ENCODE results near the gene PTGS1.

Gene PTGS1

DNA sequence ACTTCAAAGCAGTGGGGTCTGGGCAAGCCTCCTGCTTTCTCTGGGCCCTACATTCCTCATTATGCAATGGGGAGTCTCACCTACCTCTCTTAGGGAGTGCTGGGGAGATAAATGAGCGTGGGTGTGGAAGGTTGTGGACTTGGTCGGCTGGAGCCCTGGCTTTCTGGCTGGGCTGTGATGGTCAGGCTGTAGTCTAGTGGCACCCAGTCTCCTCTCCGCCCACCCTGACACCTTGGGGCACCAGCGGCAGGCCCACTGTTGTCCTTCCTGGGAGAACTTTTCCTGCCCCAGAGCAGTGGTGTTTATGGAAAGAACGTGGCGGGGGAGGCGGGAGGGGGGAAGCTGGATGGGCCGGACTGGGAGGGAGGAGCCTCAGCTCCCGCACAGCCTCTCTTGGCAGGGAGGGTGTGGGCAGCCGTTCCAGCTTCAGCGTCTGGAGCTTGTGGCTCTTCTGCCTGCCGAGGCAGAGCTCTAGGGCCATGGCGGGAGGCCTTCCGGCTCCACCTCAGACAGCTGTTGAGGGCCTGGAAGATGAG, 4.1 kb downstream of the PTGS1 start:
- DNase-seq (ENCODE audit: low spot score), result peak; percentile 95

DNA sequence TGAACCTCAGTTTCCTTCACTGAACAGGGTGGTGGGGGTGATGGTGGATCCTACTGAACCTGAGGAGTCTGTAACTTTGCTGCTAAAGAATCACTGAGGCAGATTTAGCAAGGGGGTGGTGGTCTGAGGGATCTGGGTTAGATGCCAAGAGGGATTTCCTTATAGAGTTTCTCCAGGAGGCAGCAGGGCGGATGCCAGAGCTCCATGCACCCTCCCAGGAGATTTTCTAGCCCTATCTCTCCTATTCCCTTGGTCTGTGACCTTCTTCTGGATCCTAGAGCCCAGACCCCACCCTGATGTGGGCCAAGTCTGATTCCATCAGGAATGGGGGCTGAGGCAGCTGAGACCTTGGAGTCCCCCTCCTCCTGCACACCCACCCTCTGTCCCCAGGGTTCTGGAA, 6.0 kb downstream of the PTGS1 start:
- DNase-seq (ENCODE audit: low spot score), result no peak

DNA sequence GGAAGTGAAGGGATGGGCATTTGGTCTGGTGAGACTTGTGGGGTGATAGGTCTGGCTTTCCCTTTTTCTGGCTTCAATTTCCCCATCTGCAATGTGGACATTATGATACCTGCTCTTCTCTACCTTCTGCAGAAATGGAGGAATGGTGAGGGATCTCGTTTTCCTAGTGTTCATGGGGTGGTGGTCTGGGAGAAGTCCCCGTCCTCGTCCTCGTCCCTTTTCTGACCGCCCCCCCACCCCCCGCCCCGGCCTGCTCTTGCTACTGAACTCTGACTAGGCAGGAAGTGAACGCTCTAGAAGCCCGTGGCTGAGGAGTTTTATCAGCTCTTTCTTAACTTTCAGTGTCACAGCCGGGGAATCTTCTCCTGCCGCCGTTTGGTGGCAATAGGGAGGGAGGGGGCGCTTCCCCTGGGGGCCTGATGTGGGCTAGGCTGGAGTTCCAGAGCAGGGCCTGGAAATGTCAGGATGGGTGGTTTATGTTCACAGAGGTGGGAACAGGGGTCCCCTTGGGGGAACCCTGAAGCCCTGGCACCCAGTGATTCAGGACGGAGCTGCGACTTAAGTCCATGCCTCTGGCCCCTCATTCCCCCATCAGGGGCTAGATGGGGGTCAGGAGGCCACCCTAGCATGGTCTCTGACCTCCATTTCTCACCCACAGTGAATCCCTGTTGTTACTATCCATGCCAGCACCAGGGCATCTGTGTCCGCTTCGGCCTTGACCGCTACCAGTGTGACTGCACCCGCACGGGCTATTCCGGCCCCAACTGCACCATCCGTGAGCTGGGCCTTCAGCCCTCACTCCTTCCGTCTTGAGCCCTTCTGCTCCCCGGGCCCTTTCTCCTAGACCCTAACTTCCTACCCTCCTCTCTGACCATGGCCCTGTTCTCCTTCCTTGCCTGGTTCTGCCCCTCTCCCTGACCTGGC, 6.7 kb downstream of the PTGS1 start:
- no peak for DNase-seq (ENCODE audit: low spot score)

DNA sequence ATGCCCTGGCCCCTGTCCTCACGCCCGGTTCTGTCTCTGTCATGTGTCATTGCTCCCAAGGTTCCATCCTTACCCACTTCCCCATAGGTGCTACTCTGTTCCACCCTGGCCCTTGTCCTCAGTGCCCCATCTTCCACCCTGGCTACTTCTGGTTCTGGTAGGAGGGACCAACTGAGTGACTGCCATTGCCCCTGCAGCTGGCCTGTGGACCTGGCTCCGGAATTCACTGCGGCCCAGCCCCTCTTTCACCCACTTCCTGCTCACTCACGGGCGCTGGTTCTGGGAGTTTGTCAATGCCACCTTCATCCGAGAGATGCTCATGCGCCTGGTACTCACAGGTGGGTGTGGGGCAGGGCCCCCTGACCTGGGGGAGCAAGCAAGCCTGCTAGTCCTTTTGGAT, 7.4 kb downstream of the PTGS1 start:
- no peak for DNase-seq (ENCODE audit: low spot score)

DNA sequence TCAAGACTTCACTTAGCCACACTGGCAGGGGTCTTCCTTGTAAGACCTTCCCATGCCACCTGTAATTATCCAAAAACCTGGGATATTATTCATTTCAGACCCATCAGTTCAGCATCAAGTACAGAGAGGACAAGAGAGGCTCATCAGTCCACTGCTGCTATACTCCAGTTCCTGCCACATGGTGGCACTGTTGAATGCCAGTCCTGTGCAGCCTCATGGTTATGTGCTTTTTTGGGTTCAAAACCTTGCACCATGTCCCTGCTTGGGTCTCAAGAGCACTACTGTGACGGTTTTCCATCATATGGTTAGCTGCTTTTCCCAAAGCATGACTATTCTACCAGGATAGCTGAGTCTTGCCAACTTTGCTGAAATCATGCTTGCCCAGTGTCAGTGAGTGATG, 8.5 kb downstream of the PTGS1 start:
- no peak for DNase-seq (ENCODE audit: low spot score)

DNA sequence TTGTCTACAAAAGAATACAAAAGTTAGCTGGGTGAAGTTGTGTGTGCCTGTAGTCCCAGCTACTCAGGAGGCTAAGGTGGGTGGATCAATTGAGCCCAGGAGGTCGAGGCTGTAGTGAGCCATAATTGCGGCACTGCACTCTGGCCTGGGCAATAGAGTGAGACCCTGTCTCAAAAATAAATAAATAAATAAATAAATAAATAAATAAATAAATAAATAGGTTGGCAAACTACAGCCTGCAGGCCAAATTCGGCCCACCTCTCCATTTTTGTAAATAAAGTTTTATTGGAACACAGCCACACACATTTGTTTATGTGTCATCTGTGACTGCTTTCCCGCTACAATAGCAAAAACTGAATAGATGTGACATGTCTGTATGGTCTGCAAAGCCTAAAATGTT, 9.5 kb downstream of the PTGS1 start:
- no peak for DNase-seq (ENCODE audit: low spot score)

DNA sequence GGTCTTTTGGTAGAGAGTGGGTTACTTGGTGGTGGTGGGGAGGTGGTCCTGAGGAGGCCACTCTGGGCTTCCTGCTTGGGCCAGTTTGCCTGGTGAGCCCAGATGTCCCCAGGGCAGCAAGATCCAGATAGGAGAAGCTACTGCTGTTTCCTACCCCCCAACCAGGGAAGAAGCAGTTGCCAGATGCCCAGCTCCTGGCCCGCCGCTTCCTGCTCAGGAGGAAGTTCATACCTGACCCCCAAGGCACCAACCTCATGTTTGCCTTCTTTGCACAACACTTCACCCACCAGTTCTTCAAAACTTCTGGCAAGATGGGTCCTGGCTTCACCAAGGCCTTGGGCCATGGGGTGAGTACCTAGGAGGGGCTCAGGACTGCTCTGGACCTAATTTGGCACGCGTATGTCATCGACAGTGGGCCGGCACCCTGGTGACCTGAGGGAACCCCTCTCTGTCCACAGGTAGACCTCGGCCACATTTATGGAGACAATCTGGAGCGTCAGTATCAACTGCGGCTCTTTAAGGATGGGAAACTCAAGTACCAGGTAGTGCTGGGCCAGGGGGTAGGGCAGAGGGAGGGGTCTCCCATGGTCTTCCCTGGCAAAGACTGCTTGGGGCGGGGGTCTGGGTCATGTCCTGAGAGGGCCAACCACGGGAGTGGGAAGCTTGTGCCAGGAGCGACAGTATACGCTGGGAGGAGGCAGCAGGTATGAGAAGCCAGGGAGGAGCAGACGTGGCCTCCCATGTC, 10.6 kb downstream of the PTGS1 start:
- DNase-seq (ENCODE audit: low spot score), result no peak

DNA sequence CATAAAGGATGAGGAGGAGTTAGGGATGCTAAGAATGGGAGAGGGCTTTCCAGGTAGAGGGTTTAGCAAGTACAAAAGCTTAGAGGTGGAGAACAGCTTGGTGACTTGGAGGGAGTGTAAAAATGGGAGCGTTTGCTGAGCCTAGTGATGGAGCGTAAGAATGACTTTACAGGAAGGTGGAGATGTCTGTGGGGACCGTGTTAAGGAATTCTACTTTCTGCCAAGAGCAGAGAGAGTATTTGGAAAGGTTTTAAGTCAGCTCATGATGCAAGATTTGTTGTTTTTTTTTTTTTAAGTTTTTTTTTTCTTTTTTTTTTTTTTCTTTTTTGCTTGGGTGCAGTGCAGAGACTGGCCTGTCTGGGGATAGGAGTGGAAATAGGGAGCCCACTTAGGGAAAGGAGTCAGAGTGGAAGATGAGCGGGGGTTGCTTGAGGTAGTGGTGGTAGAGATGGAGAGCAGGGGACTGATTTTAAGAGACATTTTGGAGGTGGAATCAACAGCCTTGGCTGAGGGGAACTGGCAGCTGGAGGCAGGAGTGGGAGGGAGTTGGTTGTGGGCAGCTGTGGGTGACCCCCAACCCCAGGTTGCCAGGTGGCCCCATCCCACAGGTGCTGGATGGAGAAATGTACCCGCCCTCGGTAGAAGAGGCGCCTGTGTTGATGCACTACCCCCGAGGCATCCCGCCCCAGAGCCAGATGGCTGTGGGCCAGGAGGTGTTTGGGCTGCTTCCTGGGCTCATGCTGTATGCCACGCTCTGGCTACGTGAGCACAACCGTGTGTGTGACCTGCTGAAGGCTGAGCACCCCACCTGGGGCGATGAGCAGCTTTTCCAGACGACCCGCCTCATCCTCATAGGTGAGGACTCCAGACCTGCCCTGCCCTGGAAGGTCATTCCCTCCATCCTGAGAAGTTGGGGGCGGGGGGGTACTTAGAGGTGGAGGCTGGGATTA, 12.4 kb downstream of the PTGS1 start:
- DNase-seq (ENCODE audit: low spot score), result peak; percentile 71

DNA sequence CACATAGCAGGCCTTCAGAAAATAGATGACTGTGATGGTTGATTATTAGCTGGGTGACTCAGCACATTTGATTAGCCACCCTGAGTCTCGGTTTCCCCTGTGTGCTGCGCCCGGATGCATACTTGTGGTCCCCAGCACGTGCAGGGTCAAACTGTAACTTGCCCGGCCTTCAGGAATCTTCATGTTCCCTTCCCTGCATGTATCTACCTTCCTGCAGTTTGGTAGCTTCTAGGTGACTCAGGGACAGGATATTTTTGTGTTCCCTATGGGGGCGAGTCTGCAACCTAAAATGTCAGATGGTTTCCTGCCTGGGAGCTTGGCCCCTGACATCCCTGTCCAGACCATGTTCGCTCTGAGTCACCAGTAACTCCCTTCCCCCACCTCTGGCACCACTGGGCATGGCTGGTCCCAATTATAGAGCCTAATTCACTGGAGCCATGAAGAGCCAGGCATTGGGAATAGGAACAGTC, 13.2 kb downstream of the PTGS1 start:
- peak; percentile 80 for DNase-seq (ENCODE audit: low spot score)

DNA sequence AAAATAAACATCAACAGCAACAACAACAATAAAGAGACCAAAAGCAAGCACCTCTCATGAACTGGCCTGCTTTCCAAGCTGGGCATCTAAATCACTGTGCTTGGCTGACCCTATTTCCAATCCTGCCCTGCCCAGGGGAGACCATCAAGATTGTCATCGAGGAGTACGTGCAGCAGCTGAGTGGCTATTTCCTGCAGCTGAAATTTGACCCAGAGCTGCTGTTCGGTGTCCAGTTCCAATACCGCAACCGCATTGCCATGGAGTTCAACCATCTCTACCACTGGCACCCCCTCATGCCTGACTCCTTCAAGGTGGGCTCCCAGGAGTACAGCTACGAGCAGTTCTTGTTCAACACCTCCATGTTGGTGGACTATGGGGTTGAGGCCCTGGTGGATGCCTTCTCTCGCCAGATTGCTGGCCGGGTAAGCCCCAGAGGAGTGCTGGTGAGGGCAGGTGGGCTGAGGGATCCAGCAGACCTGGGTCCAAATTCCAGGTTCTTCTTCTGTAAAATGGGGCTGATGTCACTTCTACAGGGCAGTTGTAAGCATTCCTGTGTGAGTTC, 15.6 kb downstream of the PTGS1 start:
- no peak for DNase-seq (ENCODE audit: low spot score)

DNA sequence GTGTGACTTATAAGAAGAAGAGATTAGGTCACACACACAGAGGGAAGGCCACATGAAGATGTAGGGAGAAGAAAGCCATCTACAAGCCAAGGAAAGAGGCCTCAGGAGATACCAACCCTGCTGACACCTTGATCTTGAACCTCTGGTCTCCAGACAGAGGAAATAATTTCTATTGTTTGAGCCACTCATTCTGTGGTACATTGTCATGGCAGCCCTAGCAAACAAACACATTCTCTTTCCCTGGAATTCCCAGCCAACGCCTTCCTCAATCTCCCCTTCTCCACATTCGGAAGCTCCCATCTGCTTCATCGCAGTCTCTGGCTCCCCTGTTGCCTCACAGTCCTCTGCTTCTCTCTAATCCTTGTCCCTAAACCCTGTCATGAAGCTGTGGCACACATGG, 16.7 kb downstream of the PTGS1 start:
- no peak for DNase-seq (ENCODE audit: low spot score)

DNA sequence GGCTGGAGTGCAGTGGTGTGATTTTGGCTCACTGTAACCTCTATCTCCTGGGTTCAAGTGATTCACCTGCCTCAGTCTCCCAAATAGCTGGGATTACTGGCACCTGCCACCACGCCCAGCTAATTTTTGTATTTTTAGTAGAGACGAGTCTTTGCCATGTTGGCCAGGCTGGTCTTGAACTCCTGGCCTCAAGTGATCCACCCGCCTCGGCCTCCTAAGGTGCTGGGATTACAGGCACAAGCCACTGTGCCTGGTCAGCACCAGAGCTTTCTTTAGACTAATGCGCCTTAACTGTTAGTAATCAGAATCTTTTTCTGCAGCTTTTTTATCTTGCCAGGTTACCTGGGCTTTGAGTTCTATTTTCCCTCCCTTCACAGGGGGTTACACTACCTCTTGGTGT, 18.4 kb downstream of the PTGS1 start:
- DNase-seq (ENCODE audit: low spot score), result no peak

DNA sequence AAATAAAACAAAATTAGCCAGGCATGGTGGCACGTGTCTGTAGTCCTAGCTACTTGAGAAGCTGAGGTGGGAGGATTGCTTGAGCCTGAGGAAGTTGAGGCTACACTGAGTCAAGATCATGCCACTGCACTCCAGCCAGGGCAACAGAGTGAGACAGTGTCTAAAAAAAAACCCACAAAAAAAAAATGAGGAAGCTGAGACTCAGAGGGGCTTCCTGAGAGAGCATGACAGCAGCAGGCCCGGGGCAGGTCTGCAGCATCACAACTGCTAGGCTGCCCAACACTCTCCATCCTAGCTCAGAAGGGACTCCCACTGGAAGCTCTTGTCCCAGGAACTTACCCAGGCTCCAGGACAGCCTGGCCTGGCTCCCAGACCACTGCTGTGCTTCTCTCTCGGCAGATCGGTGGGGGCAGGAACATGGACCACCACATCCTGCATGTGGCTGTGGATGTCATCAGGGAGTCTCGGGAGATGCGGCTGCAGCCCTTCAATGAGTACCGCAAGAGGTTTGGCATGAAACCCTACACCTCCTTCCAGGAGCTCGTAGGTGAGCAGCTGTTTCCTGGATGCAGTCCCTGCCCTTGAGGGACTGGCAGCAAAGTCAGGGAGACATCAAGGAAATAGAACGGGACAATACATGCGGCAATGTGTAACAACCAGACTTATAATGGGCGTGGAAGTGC, 19.1 kb downstream of the PTGS1 start:
- no peak for DNase-seq (ENCODE audit: low spot score)

DNA sequence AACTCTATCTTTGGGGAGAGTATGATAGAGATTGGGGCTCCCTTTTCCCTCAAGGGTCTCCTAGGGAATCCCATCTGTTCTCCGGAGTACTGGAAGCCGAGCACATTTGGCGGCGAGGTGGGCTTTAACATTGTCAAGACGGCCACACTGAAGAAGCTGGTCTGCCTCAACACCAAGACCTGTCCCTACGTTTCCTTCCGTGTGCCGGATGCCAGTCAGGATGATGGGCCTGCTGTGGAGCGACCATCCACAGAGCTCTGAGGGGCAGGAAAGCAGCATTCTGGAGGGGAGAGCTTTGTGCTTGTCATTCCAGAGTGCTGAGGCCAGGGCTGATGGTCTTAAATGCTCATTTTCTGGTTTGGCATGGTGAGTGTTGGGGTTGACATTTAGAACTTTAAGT, 21.5 kb downstream of the PTGS1 start:
- no peak for DNase-seq (ENCODE audit: low spot score)

DNA sequence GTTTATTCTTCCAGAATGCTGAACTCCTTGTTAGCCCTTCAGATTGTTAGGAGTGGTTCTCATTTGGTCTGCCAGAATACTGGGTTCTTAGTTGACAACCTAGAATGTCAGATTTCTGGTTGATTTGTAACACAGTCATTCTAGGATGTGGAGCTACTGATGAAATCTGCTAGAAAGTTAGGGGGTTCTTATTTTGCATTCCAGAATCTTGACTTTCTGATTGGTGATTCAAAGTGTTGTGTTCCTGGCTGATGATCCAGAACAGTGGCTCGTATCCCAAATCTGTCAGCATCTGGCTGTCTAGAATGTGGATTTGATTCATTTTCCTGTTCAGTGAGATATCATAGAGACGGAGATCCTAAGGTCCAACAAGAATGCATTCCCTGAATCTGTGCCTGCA, 21.9 kb downstream of the PTGS1 start:
- DNase-seq (ENCODE audit: low spot score), result no peak

DNA sequence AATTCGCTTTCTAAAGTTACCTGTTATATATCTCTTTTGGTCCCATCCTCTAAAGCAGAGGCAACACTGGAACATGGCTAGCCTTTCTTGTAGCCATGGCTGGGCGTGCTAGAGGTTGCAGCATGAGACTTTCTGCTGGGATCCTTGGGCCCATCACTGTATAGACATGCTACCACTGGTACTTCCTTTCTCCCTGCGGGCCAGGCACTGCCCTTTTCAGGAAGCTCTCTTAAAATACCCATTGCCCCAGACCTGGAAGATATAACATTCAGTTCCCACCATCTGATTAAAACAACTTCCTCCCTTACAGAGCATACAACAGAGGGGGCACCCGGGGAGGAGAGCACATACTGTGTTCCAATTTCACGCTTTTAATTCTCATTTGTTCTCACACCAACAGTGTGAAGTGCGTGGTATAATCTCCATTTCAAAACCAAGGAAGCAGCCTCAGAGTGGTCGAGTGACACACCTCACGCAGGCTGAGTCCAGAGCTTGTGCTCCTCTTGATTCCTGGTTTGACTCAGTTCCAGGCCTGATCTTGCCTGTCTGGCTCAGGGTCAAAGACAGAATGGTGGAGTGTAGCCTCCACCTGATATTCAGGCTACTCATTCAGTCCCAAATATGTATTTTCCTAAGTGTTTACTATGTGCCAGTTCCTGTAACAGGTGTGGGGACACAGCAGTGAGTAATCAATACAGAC, 22.6 kb downstream of the PTGS1 start:
- DNase-seq (ENCODE audit: low spot score), result no peak

DNA sequence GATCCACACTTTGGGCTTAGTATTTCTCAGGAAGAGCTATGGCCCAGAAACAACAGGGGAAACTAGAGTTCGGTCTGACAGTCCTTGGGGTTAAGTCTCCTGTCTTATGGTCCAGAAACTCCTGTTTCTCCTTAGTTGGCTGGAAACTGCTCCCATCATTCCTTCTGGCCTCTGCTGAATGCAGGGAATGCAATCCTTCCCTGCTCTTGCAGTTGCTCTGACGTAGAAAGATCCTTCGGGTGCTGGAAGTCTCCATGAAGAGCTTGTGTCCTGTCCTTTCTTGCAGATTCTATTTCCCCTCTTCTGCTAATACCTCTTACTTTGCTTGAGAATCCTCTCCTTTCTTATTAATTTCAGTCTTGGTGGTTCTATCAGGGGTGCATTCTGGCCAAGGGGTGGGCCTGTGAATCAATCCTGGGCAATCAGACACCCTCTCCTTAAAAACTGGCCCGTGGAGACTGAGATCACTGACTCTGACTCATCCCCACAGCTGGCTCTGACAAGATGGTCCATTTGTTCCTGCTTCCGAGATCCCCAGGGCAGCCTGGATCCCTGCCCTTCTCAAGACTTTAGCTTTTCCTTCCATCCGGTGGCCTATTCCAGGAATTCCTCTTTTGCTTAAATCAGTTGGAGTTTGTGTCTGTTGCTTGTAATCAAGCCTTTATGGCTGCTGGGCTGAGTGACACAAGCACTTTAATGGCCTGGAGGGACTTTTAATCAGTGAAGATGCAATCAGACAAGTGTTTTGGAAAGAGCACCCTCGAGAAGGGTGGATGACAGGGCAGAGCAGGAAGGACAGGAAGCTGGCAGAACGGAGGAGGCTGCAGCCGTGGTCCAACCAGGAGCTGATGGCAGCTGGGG, 23.7 kb downstream of the PTGS1 start:
- peak; percentile 93 for DNase-seq (ENCODE audit: low spot score)

DNA sequence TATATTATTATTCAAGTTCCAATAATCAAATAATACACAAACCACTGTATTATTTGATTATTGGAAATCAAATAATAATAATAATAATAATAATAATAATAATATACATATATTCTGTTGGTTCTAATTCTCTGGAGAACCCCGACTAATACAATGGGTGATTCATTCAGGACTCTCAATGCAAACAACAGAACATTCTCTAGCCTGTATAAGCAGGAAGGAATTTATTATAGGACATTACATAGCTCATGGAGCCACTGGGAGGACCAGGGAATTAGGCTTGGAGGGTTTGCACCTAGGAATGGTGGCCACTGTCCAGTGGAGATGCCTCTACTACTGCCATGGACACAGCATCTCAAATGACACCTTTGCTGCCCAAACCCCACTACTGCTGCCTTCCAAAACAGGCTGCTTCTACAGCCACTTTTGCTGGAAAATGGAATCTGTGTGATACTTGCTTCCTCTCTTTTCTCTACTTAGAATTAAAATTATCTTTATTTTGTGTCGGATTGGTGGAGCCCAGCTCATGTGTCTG, 25.9 kb downstream of the PTGS1 start:
- no peak for DNase-seq (ENCODE audit: low spot score)

DNA sequence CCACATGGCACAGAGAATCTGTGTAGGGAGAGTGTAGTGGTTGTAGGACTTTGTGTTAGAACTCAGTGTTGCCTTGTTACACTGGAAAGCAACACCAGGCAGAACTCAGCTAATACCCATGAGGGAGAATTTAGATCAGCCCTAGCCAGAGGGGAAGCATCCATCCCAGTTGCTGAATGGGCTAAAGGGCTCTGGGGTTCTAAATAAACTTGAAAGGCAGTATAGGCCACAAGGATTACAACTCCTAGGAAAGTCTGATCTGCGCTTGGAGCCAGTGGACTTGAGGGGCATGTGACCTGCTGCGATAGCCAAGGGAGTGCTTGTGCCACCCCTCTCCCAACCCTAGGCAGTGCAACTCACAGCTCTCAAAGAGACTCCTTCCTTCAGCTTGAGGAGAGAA, 26.9 kb downstream of the PTGS1 start:
- DNase-seq (ENCODE audit: low spot score), result no peak
